Daoy (cell line): ENCODE results near the gene MERTK. TPM values are rescaled to one million over a fixed set of nuclear protein-coding genes. Genes with fewer than 3 reads are reported as not detected.
A peak's percentile ranks its signal among the peaks of the same experiment; 100 is the strongest.
"Not testable (repeated sequence)": the region's sequence is repeated elsewhere in the genome, so short reads cannot be mapped to it uniquely, and the experiment has no call there.

ENCODE experiments used
- DNase-seq: peaks from one replicate; pipeline ENCODE4 v3.0.0-alpha.2; 2015; ENCODE audit warnings: low read depth
- total RNA-seq: library from RNA; depleted of rRNA; stranded (reverse); fragments of >200 nt; shearing (Covaris generic); gene quantifications from 2 replicates; pipeline ENCODE4 v1.2.3, GENCODE V29; 2014

The MERTK gene
- total RNA-seq, 1 experiment from 2014 or later = 0.57 TPM

DNA sequence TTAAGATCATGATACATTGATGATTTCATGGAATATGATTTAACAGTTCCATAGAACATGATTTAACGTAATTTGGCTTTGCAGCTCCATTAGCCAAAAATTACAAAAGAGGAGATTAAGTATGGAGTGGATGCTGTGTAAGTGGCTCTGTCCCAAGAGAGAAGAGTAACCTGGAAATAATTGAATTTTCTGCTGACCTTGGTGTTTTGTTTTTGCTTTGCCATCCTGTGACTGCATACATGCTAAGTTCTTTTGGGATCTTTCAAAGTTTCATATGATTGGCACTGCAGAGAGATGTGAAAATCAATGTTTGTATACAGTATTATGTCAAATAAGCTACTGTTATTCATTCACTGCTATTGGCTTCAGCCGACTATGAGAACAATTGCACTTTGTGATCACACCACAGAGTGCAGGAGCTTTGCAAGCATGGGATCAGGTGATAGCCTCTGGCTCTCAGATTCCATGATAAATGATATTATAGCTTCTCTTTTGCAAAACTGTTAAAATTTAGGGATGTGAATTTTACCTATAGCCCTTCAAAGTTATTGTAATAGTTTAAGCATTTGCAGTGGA, 110.6 kb downstream of the MERTK start:
- no peak for DNase-seq

DNA sequence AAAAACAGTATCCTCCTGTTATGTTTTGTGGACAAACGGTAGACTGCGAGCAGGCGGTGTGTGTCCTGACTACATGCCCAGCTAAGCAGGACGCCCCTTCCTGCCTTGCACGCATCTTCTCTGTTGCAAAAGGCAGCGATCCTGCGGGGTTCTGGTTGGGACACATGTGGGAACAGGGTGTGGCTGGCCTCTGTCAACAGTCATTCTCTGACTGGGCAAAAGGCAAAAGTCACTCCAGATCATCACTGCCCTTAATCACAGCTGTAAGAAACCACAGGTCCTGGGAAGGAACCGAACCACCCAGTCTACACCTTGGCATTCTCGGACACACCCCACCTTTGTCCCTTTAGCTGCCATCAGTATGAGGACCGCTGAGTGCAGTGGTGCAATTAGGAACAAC, 112.3 kb downstream of the MERTK start:
- no peak for DNase-seq

DNA sequence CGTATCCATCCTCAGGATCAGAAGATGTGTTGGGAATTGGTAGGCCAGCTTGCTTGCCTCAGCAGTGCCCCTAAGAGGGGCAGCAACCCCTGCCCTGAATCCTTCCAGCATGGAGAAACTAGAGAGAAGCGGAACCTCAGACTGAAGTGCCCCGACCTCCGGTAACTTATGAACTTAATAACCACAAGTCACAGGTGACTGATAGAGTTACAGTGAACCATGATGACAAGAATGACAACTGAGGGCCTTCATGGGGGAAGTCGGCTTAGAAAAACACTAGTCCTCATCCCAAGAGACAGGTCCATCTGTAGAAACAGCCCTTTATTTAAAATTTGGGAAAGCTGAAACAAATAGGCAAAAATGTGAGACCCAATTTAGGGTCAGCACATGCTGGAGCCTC, 114.1 kb downstream of the MERTK start:
- no peak for DNase-seq

DNA sequence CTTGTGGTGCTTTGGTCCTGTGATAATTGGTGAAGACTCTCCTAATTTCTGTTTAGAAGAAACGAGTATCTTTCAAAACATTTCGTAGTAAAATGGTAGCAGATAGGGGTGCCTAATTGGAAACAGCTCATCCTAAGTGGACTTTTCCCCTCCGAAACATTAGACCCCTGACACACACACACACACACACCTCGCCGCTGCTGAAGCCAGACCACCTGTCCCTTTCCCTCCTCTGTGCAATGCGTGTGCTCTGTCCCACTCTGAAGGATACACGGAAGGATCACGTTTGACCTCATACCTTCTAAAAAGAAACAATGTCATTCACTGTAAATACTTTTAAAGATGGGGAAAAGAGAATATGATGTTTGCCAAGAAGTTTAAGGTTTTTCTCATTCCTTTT, 120.4 kb downstream of the MERTK start:
- DNase-seq = no peak

DNA sequence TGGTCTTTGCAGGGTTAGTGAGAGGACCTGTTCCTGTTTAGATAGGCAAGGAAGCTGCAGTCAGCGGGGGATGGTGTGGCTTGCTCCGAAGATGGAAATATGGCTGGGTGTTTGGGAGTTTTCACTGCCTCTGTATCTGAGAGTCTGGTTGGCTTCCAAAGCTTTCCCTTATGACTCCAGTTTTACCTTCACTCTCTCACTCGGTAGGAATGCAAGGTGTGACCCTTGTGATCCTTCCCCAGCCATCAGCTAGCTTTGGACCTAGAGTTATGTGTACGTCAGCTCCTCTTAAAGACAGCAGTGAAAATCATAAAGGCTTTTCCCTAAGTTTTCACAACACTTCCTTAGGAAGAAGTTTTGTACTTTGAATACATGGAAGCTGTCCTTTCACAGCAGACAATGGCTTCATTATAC, 121.2 kb downstream of the MERTK start:
- DNase-seq = no peak

DNA sequence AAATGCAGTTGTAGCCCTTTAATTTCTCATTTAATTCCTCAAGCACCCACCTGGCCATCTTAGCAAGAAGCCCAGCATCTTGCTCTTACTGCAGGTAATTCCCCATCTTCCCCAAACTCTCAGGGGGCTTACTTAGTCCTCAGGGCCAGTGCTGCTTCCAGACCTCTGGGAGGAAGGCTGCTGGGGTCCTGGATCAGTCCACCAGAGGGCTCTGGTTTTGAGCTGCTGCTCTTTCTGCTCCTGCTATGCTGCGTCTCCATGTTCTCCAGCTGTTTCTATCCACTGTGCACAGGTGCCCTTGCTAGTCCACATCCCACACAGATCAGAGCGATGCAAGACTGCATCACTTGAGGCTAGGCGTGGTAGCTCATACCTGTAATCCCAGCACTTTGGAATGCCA, 122.2 kb downstream of the MERTK start:
- DNase-seq = no peak

DNA sequence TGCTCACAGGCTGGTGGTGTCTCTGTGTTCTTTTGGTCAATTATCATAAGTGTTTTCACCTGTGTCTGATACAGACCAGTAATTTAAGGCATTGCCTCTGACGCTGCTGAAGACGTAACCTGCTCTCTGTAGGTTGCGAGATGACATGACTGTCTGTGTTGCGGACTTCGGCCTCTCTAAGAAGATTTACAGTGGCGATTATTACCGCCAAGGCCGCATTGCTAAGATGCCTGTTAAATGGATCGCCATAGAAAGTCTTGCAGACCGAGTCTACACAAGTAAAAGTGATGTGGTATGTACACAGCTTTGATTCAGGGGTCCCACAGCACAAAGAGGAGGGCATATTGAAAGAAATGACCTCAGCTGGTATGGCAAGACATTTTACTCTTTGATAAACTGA, 122.9 kb downstream of the MERTK start:
- DNase-seq = no peak

DNA sequence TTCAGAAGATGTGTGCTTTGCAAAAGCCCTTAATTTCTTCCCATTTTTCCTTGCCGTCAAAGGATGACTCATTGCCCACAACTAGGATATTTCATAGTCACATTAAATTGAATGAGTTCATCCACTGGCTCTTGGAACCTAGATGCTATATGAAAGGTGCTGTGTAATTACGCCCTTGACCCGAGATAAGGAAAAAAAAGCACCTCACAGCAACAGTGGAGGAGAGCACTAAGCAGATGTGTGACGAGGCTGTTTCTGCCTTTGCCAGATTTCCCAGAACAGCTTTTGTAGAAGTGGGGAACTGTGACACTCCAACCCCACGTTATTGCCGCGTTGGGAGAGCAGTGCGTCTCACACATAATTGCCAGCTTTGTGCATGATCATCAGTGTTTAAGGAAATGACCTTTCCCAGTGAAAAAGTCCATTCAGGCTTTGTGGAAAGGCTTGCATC, 123.4 kb downstream of the MERTK start:
- peak; percentile 61 for DNase-seq

DNA sequence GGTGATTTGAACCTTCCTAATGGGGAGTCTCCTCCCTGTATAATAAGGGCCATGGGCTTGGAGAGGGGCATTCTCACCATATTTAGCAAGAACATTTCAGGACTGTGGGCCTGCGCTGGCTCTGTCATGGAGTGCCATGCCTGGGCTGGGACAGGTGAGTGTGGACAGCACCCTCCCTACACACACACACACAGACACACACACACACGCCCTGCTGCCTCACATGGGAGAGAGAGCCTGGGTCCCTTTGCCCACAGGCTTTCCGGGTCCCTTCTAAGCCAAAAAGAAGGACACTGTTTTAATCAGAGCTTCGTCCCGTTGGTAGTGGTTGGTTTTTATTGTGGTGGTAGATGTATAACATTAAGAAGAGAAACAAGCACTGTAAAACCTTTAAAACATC, 125.3 kb downstream of the MERTK start:
- no peak for DNase-seq

DNA sequence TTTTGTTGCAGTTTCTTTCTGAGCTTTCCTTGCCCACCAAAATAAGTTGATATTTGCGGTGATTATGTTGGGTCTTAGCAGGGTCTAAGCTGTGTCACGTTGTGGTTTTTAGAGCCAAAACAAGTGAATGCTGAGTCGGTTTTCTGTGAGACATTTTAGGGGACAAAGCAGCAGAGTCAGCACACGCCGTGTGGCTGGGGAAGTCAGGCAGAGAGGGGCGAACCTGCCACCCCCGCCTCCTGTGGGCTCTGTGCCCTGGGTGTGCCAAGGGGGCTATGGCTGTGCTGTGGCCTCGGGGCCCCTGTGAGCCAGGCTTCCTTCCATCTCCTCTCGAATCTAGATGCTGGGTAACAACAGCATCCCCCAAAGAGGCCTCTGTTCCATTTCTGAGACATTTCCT, 125.8 kb downstream of the MERTK start:
- no peak for DNase-seq

DNA sequence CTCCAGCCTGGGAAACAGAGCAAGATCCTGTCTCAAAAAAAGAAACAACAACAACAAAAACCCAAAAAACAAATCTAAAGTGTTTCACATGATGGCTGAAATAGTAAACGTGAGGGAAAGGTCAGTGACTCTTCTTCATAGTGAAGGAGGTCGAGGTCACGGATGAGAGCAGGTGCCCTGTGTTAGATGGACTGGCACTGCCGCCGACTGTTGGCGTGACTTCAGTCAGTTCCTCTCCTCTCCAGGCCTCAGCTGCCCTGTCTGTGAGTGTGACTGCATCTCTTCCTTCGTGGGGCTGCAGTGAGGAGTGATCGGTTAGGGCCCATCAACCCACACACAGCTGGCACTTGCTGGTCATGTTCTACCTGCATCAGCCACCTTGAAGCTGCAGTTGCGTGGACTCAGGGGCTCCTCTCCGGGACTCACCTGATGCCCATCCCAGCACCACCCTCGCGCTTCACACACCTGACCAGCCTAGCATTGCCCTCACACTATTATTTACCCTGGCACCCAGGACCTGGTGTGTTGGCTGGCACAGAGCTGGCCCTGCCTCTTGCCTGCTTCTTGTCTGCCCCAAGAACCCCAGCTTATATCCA, 126.6 kb downstream of the MERTK start:
- DNase-seq = no peak

DNA sequence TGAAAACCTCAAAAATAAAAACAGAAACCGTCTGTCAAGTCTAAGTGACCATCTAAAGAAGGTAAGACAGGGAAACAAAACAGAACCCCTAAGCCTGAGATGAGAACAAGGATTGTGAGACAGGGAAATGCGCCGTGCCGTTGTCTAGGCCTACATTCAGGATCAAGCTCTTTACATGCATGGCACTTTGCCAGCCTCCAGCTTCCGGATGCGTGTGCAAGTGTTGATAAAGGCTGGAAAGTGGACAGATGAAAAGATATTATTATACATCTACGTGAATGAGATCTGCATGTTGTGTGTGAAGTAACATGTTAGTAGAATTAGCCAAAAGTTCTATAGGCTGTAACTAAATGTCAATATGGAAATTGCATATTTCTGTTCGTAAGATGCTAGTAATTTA, 128.1 kb downstream of the MERTK start:
- no peak for DNase-seq

DNA sequence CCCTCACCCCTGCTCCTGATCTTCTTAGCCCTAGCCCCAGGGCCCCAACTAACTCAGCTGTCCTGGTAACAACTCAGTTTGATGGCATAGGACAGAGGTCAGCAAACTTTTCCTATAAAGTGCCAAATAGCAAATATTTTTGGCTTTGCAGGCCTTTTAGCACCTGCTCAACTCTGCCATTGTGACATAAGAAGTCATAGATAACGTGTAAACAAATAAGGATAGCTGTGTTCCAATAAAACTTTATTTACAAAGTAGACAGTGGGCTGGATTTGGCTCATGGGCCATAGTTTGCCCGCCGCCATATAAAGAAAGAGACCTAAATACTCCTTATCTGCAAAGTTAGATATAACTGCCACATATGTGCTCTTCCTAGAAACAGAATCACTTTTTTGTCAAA, 129.4 kb downstream of the MERTK start:
- DNase-seq = no peak

DNA sequence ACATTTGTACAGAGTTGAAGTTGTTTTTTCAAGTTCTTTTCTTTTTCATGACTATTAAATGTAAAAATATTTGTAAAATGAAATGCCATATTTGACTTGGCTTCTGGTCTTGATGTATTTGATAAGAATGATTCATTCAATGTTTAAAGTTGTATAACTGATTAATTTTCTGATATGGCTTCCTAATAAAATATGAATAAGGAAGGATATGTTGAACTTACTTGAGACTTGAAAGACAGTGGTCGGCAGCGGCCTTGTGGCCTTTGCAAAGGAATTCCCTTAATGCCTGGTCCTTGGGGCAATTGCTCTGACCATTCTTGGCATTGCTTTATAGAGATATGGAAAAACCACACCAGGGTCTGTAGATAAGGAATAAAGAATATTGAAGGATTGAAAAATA, 130.8 kb downstream of the MERTK start:
- no peak for DNase-seq

DNA sequence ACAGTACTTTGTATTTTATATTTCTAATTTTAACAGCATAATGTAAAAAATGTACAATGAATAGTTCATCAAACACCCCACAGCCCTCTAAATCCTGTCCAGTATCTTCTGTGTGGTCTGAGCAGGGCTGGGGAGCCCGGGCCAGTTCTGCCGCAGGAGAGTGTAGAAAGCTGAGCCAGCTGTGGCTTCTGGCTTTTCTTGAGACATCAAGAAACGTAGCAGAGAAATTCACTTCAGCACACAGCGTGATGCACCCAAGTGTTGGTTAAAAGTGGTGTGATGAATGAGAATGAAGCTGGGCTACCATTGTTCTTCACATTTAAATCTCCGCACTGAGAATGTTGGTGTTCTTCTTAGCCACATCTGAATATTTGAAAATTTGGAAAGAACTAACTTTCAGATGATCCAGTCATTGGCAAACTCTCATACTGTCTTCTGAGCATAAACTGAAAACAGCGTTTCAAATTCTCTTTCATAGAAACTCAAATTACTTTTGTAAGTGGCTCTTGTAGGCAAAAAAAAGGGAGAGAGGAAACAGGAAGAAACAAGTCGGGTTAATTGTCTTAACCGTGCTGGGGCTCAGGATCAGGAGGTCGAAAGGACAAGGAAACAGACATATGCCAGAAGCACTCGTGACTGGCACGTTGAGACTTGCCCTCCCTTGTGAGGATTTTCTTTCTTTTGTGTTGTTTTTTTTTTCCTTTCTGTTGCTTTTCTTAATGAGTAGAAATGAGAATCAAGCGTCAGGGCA, 133.2 kb downstream of the MERTK start:
- DNase-seq = no peak

DNA sequence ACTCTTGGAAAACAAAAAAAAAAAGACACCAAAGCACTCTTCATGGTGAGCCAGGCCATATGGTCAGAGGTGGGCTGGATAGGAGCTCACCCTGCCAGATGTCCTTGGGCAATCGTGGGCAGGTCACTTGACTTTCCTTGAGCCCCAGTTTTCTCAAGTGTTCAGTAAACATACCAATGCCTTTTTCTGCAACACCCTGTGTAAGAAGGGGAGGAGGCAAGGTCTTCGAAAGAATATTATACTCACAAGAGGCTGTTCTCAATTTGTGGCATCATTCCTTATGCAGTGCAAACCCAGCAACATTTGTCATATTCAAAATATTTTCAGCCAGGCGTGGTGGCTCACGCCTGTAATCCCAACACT, 133.8 kb downstream of the MERTK start:
- no peak for DNase-seq

DNA sequence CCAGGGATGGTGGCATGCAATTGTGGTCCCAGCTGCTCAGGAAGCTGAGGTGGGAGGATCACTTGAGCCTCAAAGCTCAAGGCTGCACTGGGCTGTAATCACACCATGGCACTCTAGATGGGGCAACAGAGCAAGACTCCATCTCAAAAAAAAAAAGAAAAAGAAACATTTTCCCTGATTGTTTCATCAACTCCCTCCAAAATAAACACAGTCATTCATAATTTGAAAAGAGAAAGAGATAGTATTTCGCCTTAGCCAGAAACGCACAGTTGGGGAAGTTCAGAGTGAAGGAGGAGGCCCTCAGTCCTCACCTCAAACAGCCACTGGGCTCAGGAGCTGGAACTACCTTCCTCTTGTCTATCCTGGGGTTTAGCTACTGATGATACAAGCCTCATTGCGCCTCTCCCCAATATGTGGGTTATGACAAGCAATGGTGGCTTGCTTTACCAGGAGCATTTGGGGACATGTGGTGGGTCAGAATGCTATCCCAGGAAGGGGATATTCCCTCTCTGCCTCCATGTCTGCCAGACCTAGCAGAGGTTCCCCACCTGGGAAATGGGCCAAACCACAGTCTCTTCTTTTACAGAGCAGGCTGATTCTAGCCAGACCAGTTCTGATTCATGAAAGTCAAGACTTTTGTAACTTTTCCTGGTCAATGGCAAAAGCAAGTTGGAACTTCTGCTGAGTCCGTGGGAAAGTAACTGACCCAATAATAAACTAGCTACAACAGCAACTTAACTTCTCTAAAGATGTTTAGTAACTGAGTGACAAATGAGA, 134.5 kb downstream of the MERTK start:
- peak; percentile 62 for DNase-seq

DNA sequence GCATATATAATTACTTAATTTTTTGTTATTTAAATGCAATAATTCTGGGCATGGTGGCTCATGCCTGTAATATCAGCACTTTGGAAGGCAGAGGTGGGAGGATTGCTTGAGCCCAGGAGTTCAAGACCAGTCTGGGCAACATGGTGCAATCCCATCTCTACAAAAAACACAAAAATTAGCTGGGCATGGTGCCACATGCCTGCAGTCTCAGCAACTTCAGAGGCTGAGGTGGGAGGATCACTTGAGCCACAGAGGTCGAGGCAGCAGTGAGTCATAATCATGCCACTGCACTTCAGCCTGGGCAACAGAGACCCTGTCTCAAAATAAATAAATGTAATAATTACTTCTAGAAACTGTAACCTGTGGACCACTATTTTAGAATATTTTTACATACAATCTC, 135.2 kb downstream of the MERTK start:
- peak; percentile 56 for DNase-seq

DNA sequence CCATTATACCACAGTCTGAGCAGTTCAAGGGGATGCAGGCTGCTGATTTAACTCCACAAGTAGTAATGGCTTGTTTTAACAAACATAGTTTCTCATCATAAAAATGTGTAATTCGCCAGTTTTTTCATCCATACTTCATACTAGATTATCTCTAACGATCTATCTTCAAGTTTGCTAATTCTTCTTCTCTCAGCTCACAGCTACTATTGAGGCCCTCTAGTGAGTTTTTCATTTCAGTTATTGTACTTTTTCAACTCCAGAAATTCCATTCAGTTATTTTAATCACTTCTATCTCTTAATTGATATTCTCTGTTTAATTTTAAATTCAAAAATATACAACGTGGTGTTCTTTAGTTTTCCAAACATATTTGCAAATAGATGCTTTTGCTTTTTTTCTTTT, 136.5 kb downstream of the MERTK start:
- no peak for DNase-seq

DNA sequence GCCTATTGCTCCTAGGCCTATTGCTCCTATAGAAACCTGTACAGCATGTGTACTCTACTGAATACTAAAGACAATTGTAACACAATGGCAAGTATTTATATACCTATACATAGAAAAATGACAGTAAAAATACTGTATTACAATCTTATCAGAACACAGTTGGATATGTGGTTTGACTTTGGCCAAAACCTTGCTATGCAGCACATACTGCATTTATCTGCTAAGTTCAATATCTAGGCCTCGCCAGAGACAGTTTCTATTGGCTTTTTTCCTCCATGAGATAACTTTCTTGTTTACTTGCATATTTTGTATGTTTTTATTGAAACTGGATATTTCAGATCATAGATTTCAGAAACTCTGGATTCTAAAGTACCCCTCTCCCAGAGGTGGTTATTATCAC, 137.4 kb downstream of the MERTK start:
- DNase-seq = no peak

DNA sequence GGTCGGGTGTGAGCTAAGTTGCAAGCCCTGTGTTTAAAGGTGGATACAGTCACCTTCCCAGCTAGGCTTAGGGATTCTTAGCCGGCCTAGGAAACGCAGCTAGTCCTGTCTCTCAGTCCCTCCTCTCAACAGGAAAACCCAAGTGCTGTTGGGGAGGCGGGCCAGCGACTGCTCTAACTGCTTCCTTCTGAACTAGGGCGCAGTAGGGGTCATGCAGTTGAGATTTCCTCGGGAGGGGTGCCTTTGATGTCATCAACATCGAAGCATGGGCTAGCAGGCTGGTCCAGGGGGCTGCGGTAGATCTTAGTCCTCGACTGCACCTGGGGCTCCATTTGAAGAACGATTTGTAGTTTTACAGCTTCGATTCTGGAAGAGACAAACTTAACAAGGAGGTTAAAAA, 141.1 kb downstream of the MERTK start:
- not testable (repeated sequence) for DNase-seq

DNA sequence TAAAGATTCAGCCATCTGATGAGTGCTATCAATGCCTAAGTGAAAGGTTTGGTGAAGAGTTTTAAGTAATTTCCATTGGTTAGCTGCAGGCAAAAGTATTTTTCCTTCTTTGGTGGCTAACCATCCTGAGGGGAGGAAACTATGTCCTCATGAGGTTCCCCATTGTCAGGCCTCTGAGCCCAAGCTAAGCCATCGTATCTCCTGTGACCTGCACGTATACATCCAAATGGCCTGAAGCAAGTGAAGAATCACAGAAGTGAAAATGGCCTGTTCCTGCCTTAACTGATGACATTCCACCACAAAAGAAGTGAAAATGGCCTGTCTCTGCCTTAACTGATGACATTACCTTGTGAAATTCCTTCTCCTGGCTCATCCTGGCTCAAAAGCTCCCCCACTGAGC, 141.7 kb downstream of the MERTK start:
- DNase-seq = not testable (repeated sequence)

DNA sequence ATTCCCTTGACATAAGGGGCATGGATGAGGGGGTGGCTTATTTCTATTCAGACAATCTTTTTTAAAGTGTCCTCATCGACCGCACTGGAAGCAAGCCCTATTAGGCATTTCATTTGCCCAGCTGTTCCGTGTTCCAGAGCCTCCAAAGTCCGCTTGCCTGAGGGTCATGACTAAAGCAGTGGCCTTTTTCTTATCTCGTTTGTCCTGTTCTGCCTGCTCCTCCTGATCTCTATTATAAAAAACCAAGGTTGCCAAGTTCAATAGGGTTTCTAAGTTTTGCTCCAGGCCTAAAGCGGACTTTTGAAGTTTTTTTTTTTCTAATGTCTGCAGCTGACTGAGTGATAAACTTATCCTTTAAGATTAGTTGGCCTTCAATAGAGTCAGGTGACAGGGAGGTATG, 143.1 kb downstream of the MERTK start:
- not testable (repeated sequence) for DNase-seq
